Spinal cord (tissue), 10 donors: Measurements from ENCODE around the gene OR1F1. TPM values are rescaled to one million over a fixed set of nuclear protein-coding genes. Genes with fewer than 3 reads are reported as not detected.
A peak's percentile ranks its signal among the peaks of the same experiment; 100 is the strongest.

Experiments used
- DNase-seq, 6 donors: peaks; one replicate each; pipeline versions ENCODE4 v3.0.0 to v3.0.0-alpha.2; 2013 to 2015; ENCODE audit warnings: low spot score in 6 of 6, low read depth in 4 of 6
- H3K27ac ChIP-seq: one replicate; pipeline ENCODE4 v1.5.1; 2013; ENCODE audit warnings: low read depth, low read length, control low read depth
- H3K27me3 ChIP-seq: one replicate; pipeline ENCODE4 v1.6.1; 2013; ENCODE audit warnings: low read length; ENCODE audit not compliant: control insufficient read depth, insufficient read depth
- H3K36me3 ChIP-seq: one replicate; pipeline ENCODE4 v1.6.1; 2013; ENCODE audit warnings: low read length; ENCODE audit not compliant: control insufficient read depth, insufficient read depth
- H3K4me1 ChIP-seq: one replicate; pipeline ENCODE4 v1.6.1; 2013; ENCODE audit warnings: low read length; ENCODE audit not compliant: control insufficient read depth, insufficient read depth
- H3K4me3 ChIP-seq: one replicate; pipeline ENCODE4 v1.5.1; 2013; ENCODE audit warnings: low read depth, low read length, control low read depth
- H3K9me3 ChIP-seq: one replicate; pipeline ENCODE4 v1.6.1; 2013; ENCODE audit warnings: low read length; ENCODE audit not compliant: control insufficient read depth, insufficient read depth
- WGBS: methylation state at CpG from one replicate; pipeline ENCODE4 v1.1.5; 2013; ENCODE audit warnings: missing lambda C conversion rate; ENCODE audit not compliant: insufficient coverage; 5-methylcytosine and 5-hydroxymethylcytosine counted together
- polyA plus RNA-seq, 2 donors: library from polyadenylated mRNA; unstranded; fragments of 120-200 nt; gene quantifications; one replicate each; pipeline ENCODE4 v1.2.1, GENCODE V29; 2013; ENCODE audit not compliant: insufficient read length in 2 of 2
- total RNA-seq, 2 donors: library from RNA; depleted of rRNA in 1 of 2; stranded (reverse); fragments of 120-200 nt in 1 of 2; fragments of >200 nt in 1 of 2; gene quantifications; one replicate each; pipeline versions ENCODE4 v1.2.3 to v1.2.4, GENCODE V29; 2013 to 2014
- donor health status: healthy.

Gene OR1F1
- total and polyA plus RNA-seq, 4 donors = 0.20 to 2.4 (median 1.8) TPM; not detected in 1

- 74% methylated on average over 11 of the region's 11 CpGs for WGBS
- Histone ChIP-seq H3K9me3 (no peaks in the 10 kb centered on the region), H3K27me3 (no peaks in the 10 kb centered on the region), H3K27ac (no peak overlapping the region), H3K4me3 (no peak overlapping the region), H3K4me1 (no peaks in the 10 kb centered on the region), H3K36me3 (no peaks in the 10 kb centered on the region)
- DNase-seq = no peak
Observed at GRCh38 chr16:3215601-3216262, 27.7 kb downstream of the OR1F1 start.

GRCh38 chr16:3216263-3216640 is 28.2 kb downstream of the OR1F1 start:
- no peak overlapping the region for H3K27ac ChIP-seq
- 54% methylated on average over 3 of the region's 3 CpGs for WGBS
- no peaks in the 10 kb centered on the region for H3K27me3 ChIP-seq
- peaks cover 3% of the 10 kb centered on the region for H3K36me3 ChIP-seq
- no peak overlapping the region for H3K4me3 ChIP-seq
- H3K9me3 ChIP-seq = no peaks in the 10 kb centered on the region
- no peaks in the 10 kb centered on the region for H3K4me1 ChIP-seq
- DNase-seq = no peak

- Histone ChIP-seq H3K27me3 (no peaks in the 10 kb centered on the region), H3K4me1 (no peaks in the 10 kb centered on the region), H3K27ac (no peak overlapping the region), H3K4me3 (no peak overlapping the region), H3K9me3 (peaks cover 18% of the 10 kb centered on the region), H3K36me3 (peaks cover 19% of the 10 kb centered on the region)
- DNase-seq = no peak
- WGBS = 85% methylated on average over 8 of the region's 10 CpGs
Observed at GRCh38 chr16:3220839-3221238, 32.8 kb downstream of the OR1F1 start.

GRCh38 chr16:3223913-3224515 is 36.0 kb downstream of the OR1F1 start:
- Histone ChIP-seq H3K36me3 (peaks cover 34% of the 10 kb centered on the region), H3K4me3 (no peak overlapping the region), H3K9me3 (peaks cover 18% of the 10 kb centered on the region), H3K27me3 (no peaks in the 10 kb centered on the region), H3K4me1 (no peaks in the 10 kb centered on the region), H3K27ac (no peak overlapping the region)
- WGBS = 93% methylated on average over 2 of the region's 10 CpGs
- DNase-seq = no peak

GRCh38 chr16:3234543-3234856 is 46.5 kb downstream of the OR1F1 start:
- 4% methylated on average over 18 of the region's 18 CpGs for WGBS
- Histone ChIP-seq H3K4me1 (peaks cover 16% of the 10 kb centered on the region), H3K36me3 (peaks cover 21% of the 10 kb centered on the region), H3K9me3 (no peaks in the 10 kb centered on the region), H3K27ac (peak overlapping the region; percentile 98), H3K27me3 (no peaks in the 10 kb centered on the region), H3K4me3 (peak overlapping the region; percentile 97)
- no peak for DNase-seq

- WGBS = under 1% methylated on average over 47 of the region's 59 CpGs
Observed at GRCh38 chr16:3234857-3235561, 47.0 kb downstream of the OR1F1 start, which contains the start of gene ZNF200. ZNF200 (minus strand) TSS chr16:3235158; CDS start chr16:3233755, 1,403 bp downstream.

GRCh38 chr16:3235856-3236669 is 48.1 kb downstream of the OR1F1 start:
- Histone ChIP-seq H3K27me3 (no peaks in the 10 kb centered on the region), H3K4me3 (no peak overlapping the region), H3K4me1 (peaks cover 16% of the 10 kb centered on the region), H3K27ac (no peak overlapping the region), H3K36me3 (peaks cover 13% of the 10 kb centered on the region), H3K9me3 (no peaks in the 10 kb centered on the region)
- DNase-seq = peak in 1 of 6 donors; percentile 5
- 70% methylated on average over 19 of the region's 29 CpGs for WGBS

More at GRCh38 chr16:3234857-3235561, 47.0 kb downstream of the OR1F1 start, which contains the start of gene ZNF200:
- Histone ChIP-seq H3K9me3 (no peaks in the 10 kb centered on the region), H3K27ac (peak within 1 kb of the TSS; percentile 98), H3K4me3 (peak within 1 kb of the TSS; percentile 97), H3K36me3 (peaks cover 16% of the 10 kb centered on the region), H3K4me1 (peaks cover 16% of the 10 kb centered on the region), H3K27me3 (no peaks in the 10 kb centered on the region)
- peak; percentile 89 to 98 (median 92) for DNase-seq

GRCh38 chr16:3241761-3242160 is 53.8 kb downstream of the OR1F1 start:
- peaks cover 8% of the 10 kb centered on the region for H3K27me3 ChIP-seq
- peaks cover 1% of the 10 kb centered on the region for H3K9me3 ChIP-seq
- H3K27ac ChIP-seq = no peak overlapping the region
- no peak overlapping the region for H3K4me3 ChIP-seq
- no peaks in the 10 kb centered on the region for H3K4me1 ChIP-seq
- 66% methylated on average over 4 of the region's 5 CpGs for WGBS
- H3K36me3 ChIP-seq = no peaks in the 10 kb centered on the region
- DNase-seq = peak in 1 of 6 donors; percentile 57

GRCh38 chr16:3242709-3243108 is 54.7 kb downstream of the OR1F1 start:
- DNase-seq = no peak
- Histone ChIP-seq H3K27me3 (peaks cover 8% of the 10 kb centered on the region), H3K4me3 (no peak overlapping the region), H3K36me3 (no peaks in the 10 kb centered on the region), H3K27ac (no peak overlapping the region), H3K4me1 (no peaks in the 10 kb centered on the region), H3K9me3 (peaks cover 1% of the 10 kb centered on the region)
- WGBS = 72% methylated on average over 8 of the region's 11 CpGs
